GM19239 (cell line): ENCODE data around the gene TBC1D25.

ENCODE experiments used
- DNase-seq: peaks from one replicate; pipeline ENCODE4 v3.0.0; 2011; ENCODE audit warnings: low spot score; ENCODE audit not compliant: insufficient read length
- FAIRE-seq: peaks from 2 replicates; lab custom pipeline; 2011; peaks lifted over from hg19 to GRCh38; lab: Jason Lieb, UNC

TBC1D25 gene

DNA sequence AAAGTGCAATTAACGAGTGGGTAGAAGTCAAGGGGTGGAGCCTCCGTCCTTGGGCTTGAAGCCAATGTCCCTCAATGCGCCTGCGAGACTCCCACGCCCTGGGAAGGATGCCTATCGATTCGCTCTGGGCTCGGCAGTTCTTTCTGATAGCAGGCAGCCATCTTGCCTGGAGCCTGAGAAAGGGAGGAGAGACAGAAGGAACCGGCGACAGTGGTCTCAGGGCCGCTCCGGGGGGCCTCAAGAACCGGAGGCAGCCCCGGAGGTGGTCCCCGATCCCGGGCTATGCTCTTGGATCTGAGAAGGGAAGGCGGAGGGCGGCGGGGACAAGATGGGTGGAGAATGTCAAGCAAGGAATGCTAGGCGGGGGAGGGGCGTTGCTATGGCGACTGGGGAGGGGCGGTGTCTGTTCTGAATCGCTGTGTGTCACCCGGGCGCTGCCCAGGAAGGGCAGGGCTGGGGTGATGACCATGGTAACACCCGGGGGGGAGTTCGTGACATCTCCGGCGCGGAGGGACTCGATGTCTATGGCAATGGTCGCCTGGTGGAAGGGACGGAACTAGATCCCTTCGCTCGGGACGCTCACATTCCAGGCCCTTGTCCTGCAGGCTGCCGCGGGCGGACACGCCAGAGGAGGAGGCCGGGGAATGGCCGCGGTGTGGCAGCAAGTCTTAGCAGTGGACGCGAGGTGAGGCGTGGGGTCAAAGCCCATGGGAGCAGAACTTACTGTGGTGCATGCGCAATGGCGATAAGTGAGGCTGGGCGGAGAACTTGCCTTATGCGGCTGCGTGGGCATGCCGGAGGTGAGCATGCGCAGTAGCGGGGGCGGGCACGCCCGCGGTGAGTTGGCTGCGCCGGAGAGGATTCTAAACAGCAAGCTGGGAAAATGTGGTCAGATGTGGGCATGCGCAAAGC lies 58.1 kb downstream of the TBC1D25 start, which contains the start of gene WDR13:
Gene WDR13, plus strand, starts transcription at position 140 of the 912 bp plus-strand sequence. Its CDS starts 505 bp downstream, at position 645.
- DNase-seq (peak; percentile 69), FAIRE-seq (peak; percentile 100)

DNA sequence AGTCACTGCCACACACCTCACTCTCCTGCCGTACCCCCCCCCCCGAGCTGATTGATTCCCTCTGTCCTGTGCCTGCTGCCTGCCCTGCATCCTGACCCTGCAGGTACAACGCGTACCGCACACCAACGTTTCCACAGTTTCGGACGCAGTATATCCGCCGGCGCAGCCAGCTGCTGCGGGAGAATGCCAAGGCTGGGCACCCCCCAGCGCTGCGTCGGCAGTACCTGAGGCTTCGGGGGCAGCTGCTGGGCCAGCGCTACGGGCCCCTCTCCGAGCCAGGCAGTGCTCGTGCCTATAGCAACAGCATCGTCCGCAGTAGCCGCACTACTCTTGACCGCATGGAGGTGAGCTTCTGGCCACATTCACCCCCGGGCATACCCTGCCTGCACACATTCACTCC lies 59.1 kb downstream of the TBC1D25 start:
- FAIRE-seq: no peak
- DNase-seq: no peak

DNA sequence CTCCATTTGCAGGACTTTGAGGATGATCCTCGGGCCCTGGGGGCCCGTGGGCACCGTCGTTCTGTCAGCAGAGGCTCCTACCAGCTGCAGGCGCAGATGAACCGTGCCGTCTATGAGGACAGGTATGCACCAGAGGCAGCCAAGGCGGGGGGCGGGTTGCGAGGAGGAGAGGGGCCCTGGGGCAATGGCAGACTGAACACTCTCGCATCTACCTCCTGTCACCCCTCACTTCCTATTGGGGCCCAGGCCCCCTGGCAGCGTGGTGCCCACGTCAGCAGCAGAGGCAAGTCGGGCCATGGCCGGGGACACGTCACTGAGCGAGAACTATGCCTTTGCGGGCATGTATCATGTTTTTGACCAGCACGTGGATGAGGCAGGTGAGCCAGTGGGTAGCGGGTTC lies 59.8 kb downstream of the TBC1D25 start:
- DNase-seq (no peak), FAIRE-seq (no peak)

DNA sequence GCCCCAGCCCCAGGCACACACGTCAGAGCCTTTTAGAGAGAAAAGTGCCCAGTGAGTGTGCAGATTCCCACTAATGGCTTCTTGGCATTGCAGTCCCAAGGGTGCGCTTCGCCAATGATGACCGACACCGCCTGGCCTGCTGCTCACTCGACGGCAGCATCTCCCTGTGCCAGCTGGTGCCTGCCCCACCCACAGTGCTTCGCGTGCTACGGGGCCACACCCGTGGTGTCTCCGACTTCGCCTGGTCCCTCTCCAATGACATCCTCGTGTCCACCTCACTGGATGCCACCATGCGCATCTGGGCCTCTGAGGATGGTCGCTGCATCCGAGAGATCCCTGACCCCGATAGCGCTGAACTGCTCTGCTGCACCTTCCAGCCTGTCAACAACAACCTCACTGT lies 60.7 kb downstream of the TBC1D25 start:
- FAIRE-seq: no peak
- no peak for DNase-seq

DNA sequence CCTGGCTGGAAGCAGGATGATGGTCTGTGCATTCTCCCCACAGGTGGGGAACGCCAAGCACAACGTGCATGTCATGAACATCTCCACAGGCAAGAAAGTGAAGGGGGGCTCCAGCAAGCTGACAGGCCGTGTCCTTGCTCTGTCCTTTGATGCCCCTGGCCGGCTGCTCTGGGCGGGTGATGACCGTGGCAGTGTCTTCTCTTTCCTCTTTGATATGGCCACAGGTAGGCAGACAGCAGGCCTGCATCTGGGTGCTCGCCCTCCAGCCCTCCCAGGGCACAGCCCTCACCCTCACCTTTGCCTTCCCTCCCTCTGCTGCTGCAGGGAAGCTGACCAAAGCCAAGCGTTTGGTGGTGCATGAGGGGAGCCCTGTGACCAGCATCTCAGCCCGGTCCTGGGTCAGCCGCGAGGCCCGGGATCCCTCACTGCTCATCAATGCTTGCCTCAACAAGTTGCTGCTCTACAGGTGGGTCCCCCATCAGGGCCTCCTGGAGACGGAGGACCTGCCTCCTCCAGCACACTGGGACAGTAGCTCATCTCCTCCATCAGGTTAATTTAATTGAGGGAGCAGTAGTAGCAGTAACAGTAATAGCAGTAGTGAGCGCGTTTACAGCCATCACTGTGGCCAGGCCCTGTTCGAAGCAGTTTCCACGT lies 62.4 kb downstream of the TBC1D25 start:
- FAIRE-seq: no peak
- DNase-seq: no peak

DNA sequence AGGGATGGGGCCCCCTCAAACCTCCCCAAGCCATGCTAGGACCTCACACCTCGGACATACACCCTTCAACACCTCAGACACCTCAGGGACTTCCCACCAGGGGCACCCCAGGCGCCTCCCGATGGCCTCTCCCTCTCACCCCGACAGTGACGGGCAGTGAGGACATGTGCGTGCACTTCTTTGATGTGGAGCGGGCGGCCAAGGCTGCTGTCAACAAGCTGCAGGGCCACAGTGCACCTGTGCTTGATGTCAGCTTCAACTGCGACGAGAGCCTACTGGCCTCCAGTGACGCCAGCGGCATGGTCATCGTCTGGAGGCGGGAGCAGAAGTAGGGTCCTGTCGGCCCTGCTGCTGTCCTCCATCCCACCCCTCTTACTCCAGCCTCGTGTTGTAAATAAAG lies 65.2 kb downstream of the TBC1D25 start:
- no peak for FAIRE-seq
- DNase-seq: no peak

DNA sequence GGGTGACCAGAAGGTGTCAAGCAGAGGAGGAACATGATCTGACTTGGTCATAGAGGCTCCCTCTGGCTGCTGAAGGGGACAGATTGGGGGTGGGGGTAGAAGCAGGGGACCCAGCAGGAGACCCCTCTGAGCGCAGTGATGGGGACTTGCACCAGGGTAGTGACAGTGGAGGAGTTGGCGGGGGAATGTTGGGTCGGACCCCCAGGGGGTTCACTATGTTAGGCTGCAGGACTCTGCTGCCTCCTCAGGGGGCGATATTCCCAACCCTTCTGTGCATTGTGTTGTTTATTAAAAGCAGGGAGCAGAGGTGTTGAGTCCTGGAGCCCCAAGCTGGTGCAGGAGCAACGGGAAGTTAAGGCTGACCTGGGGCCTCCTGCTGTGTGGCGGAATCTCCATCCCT lies 66.6 kb downstream of the TBC1D25 start:
- no peak for DNase-seq

DNA sequence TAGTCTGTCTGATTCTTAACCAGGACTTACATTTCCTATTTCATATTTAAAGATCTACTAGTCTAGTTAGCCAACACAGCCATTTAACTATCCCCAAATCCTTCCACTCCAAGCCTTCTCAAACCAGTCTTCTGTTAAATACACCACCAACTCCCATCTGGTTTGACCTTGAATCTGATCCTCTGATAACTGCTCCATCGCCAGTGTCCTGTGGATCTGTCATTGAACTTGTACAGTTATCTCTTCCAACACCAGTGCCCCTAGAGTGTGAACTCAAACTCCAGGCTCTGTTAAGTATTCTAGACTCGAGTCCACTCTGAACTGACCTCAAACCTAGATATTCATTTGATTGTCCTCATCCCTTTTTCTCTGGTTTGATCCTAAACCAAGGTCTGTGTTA lies 72.2 kb downstream of the TBC1D25 start:
- no peak for DNase-seq
- FAIRE-seq: no peak

More for the DNA sequence above, 66.6 kb downstream of the TBC1D25 start:
- no peak for FAIRE-seq
